Measurements from ENCODE around the gene UBE2J2. TPM values are rescaled to one million over a fixed set of nuclear protein-coding genes. Genes with fewer than 3 reads are reported as not detected.
A peak's percentile ranks its signal among the peaks of the same experiment; 100 is the strongest.

The UBE2J2 gene
- total and polyA plus RNA-seq, 2 of the 13 experiments (the other 11 are each of a cell fraction or from before 2014, with no cell fraction given) = 25.4 to 29.4 TPM

DNA sequence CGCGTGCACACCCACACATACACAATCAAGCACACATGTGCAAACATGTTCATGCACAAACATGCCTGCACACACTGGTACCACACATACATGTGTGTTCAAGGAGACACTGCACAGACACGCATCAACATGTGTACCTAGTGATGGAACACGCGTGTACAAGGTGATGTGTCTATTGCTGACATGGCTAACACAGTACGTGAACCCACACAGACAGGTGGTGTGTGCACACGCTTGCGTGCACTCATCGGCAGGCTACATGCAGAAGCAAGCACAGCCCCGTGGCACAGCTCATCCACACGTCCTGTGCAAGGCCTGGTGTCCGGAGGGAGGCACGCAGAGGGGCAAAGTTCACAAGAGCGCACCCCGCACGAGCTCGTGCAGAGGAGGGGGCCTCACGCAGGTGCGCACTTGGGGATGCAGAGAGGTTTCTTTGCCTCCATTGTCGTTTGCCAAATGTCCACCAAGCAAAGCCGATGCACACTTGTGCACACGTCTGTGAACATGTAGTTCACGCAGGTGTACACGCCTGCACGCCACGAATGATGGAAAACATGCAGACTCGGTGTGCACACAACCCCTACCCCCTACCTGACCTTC lies 33.1 kb upstream of the UBE2J2 start (continued):
- TF ChIP-seq RCOR2 (CRISPR knock-in tag; IDR thresholded peaks at IDR 0.05) (no peak), SIN3B (IDR thresholded peaks at IDR 0.05; ENCODE audit: low read length) (no peak), ZBTB46 (CRISPR knock-in tag; IDR thresholded peaks at IDR 0.05; ENCODE audit: borderline replicate concordance) (no peak), ZNF576 (CRISPR knock-in tag; IDR thresholded peaks at IDR 0.05) (0 out of 2 replicates have a peak, but pooled peaks have one; percentile 15), HNF4G (IDR thresholded peaks at IDR 0.05; ENCODE audit: borderline replicate concordance, low read depth, low read length) (peak; percentile 58; the same call in 1 of the 2 replicates), HNF4G (CRISPR knock-in tag; IDR thresholded peaks at IDR 0.05; ENCODE audit: borderline replicate concordance, low read depth) (peak; percentile 69), E2F5 (CRISPR knock-in tag; conservative IDR thresholded peaks at IDR 0.05) (no peak), KLF9 (CRISPR knock-in tag; IDR thresholded peaks at IDR 0.05; ENCODE audit: low read depth) (no peak), JUN (CRISPR knock-in tag; IDR thresholded peaks at IDR 0.05) (0 out of 2 replicates have a peak, but pooled peaks have one; percentile 36), NFATC3 (CRISPR knock-in tag; IDR thresholded peaks at IDR 0.05) (no peak), MXD4 (CRISPR knock-in tag; IDR thresholded peaks at IDR 0.05) (no peak), ZNF775 (CRISPR knock-in tag; IDR thresholded peaks at IDR 0.05; ENCODE audit: borderline replicate concordance) (no peak), KAT2B (IDR thresholded peaks at IDR 0.05; ENCODE audit: borderline replicate concordance, low read depth, low read length) (no peak), MEIS1 (CRISPR knock-in tag; IDR thresholded peaks at IDR 0.05; ENCODE audit: borderline replicate concordance) (no peak), ZNF543 (CRISPR knock-in tag; IDR thresholded peaks at IDR 0.05) (0 out of 2 replicates have a peak, but pooled peaks have one; percentile 14), REPIN1 (CRISPR knock-in tag; IDR thresholded peaks at IDR 0.05; ENCODE audit: borderline replicate concordance, low read depth) (peak; percentile 62; the same call in 1 of the 2 replicates), ZNF354B (CRISPR knock-in tag; IDR thresholded peaks at IDR 0.05) (0 out of 2 replicates have a peak, but pooled peaks have one; percentile 86), RARG (CRISPR knock-in tag; IDR thresholded peaks at IDR 0.05; ENCODE audit: low read depth) (no peak)
- TF ChIP-seq, protein P1, sequence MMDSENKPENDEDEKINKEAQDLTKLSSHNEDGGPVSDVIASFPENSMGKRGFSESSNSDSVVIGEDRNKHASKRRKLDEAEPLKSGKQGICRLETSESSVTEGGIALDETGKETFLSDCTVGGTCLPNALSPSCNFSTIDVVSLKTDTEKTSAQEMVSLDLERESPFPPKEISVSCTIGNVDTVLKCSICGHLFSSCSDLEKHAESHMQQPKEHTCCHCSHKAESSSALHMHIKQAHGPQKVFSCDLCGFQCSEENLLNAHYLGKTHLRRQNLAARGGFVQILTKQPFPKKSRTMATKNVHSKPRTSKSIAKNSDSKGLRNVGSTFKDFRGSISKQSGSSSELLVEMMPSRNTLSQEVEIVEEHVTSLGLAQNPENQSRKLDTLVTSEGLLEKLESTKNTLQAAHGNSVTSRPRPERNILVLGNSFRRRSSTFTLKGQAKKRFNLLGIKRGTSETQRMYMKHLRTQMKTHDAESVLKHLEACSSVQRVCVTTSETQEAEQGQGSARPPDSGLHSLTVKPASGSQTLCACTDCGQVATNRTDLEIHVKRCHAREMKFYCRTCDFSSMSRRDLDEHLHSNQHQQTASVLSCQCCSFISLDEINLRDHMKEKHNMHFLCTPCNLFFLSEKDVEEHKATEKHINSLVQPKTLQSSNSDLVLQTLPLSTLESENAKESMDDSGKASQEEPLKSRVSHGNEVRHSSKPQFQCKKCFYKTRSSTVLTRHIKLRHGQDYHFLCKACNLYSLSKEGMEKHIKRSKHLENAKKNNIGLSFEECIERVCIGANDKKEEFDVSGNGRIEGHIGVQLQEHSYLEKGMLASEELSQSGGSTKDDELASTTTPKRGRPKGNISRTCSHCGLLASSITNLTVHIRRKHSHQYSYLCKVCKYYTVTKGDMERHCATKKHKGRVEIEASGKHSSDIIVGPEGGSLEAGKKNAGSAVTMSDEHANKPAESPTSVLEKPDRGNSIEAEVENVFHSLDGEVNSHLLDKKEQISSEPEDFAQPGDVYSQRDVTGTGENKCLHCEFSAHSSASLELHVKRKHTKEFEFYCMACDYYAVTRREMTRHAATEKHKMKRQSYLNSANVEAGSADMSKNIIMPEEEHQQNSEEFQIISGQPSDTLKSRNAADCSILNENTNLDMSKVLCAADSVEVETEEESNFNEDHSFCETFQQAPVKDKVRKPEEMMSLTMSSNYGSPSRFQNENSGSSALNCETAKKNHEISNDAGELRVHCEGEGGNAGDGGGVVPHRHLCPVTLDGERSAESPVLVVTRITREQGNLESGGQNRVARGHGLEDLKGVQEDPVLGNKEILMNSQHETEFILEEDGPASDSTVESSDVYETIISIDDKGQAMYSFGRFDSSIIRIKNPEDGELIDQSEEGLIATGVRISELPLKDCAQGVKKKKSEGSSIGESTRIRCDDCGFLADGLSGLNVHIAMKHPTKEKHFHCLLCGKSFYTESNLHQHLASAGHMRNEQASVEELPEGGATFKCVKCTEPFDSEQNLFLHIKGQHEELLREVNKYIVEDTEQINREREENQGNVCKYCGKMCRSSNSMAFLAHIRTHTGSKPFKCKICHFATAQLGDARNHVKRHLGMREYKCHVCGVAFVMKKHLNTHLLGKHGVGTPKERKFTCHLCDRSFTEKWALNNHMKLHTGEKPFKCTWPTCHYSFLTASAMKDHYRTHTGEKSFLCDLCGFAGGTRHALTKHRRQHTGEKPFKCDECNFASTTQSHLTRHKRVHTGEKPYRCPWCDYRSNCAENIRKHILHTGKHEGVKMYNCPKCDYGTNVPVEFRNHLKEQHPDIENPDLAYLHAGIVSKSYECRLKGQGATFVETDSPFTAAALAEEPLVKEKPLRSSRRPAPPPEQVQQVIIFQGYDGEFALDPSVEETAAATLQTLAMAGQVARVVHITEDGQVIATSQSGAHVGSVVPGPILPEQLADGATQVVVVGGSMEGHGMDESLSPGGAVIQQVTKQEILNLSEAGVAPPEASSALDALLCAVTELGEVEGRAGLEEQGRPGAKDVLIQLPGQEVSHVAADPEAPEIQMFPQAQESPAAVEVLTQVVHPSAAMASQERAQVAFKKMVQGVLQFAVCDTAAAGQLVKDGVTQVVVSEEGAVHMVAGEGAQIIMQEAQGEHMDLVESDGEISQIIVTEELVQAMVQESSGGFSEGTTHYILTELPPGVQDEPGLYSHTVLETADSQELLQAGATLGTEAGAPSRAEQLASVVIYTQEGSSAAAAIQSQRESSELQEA (CRISPR knock-in tag; IDR thresholded peaks at IDR 0.05; ENCODE audit: not compliant biosample characterization) = no peak

Measured in HepG2 (cell line).